ENCODE data around the gene GRID1.

DNA sequence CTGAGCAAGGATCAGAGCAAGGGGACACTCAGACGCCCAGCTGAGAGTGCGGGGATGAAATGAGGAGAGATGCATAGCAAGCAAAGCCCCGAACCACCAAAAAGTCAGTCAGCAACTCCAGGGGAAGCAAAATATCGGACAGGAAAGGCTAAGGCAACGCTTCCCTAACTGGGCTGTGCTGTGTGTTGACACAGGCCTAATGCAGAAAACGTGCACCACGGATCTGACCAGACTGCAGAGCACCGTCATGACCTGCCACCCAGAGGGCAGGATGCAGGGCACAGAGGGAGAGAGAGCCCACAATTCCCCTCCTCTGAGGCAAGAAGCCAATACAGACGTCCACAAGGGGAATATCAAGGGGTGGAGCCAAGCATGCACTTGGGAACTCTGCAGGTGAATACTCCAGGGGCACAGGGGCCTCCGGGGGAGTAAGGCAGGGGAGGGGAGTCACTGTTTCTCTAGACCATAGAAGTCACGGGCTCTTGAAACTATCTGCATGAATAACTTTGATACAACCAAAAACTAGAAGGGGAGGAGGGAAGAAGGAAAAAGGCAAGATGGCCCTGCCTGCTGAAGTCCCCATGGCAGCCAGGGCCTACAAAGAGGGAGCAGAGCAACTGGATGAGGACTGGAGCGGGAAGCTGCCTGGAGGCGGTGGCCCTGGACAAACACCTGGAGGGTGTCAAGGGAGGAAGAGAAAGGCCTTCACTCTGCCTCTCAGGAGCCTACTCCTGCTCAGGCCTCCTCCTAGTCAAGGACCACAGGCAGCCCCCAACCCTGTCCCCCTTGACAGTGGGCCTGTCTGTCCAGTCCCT lies 26.2 kb downstream of the GRID1 start:
- TF ChIP-seq, protein P1, sequence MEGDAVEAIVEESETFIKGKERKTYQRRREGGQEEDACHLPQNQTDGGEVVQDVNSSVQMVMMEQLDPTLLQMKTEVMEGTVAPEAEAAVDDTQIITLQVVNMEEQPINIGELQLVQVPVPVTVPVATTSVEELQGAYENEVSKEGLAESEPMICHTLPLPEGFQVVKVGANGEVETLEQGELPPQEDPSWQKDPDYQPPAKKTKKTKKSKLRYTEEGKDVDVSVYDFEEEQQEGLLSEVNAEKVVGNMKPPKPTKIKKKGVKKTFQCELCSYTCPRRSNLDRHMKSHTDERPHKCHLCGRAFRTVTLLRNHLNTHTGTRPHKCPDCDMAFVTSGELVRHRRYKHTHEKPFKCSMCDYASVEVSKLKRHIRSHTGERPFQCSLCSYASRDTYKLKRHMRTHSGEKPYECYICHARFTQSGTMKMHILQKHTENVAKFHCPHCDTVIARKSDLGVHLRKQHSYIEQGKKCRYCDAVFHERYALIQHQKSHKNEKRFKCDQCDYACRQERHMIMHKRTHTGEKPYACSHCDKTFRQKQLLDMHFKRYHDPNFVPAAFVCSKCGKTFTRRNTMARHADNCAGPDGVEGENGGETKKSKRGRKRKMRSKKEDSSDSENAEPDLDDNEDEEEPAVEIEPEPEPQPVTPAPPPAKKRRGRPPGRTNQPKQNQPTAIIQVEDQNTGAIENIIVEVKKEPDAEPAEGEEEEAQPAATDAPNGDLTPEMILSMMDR (IDR thresholded peaks at IDR 0.05) = no peak
- TF ChIP-seq POLR2A (IDR thresholded peaks at IDR 0.05) = no peak
